HG02642 (cell line): ENCODE measurements around the gene FRMD8.

ENCODE experiments used
- ATAC-seq: cut with Tn5 transposase; IDR thresholded peaks from one replicate; pipeline ENCODE4 v1.9.1; 2021; ENCODE audit warnings: mild to moderate bottlenecking; ENCODE audit not compliant: unreplicated experiment, poor library complexity

FRMD8 gene

DNA sequence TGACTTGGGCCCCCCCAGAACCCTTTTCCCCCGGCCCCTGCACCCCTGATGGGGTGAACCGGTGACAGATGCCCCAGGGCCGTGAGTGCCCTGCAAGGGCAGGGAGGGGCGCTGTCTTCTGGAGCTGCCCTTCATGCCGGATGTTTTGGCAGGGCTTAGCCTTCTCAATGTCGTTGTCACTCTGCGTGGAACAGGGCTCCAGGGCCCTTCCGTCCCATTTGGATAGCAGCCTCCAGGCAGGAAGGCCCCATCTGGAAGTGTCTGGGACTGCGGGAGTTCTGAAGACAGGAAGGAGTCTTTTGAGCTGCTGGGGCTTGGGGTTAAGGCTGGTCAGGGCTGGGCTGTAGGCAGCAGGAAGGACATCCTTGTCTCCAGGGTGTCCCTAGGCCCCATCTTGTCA is 4.6 kb downstream of the FRMD8 start:
- no peak for ATAC-seq

DNA sequence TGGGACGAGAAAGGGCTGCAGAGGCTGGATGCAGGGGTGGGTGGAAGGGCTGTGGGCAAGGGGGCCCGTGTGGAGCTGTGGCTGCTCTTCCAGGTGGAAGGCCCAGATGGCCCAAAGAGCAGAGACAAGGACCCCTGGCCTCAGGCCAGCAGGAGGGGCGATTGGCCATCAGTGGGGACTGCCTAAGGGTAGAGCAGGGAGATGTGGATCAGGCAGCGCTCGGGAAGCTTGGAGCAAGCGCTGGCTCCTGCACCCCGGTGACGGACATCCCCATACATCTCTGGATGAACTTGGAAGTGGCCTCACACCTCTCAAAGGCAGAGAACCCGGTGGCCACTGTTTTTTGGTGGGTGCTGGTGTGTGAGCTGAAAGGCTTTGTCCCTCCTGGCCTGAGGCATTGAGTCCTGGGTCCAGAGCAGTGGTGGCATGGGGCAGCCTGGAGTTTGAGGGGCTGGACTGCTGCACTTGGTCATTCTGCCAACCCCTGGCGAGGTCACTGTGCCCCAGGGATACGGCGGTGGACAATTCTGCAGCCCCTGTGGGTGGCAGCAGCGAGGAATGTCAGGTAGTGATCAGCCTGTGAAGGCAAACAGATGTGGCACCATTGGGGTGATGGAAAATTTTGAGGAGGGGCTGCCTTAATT is 5.9 kb downstream of the FRMD8 start:
- no peak for ATAC-seq

DNA sequence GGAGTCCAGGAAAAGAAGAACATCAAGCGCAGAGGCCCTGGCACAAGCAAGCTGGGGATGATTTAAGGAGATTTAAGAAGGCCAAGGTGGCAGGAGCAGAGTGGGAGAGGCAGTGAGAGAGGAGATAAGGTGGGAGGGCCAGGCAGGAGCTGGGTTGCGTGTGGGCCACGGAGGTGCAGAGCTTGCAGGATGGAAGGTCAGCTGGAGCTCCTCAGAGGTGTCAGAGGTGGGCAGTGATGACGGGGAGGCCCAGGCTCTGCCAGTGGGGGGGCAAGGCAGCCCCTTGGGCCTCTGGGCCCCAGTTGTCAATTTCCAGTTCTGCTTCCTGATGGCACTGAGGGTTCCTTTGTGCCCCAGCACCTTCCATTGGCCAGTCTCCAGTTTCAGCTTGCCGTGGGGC is 6.5 kb downstream of the FRMD8 start:
- no peak for ATAC-seq

DNA sequence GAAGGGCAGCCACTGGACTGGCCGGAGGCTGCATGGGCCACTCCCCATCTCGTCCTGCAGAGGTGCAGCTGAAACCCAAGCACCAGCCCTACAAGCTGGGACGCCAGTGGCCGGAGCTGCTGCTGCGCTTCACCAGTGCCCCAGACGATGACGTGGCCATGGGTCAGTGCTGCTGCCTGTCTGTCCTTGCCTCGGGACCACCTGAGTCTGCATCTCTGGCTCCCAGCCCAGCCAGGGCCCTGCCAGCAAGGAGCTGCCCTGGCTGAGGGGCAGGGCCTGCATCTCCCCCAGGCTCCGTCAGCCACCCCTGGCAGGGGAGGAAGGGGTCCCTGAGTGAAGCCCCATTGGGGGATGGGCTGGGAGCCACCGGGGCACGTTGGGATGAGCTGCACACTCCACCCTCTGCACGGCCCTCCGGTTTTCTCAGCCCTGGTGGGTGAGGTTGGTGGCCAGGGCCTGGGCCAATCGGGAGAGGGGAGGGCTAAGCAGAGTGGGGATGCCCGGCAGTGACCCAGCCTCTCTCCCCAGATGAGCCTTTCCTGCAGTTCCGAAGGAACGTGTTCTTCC is 7.2 kb downstream of the FRMD8 start:
- no peak for ATAC-seq

DNA sequence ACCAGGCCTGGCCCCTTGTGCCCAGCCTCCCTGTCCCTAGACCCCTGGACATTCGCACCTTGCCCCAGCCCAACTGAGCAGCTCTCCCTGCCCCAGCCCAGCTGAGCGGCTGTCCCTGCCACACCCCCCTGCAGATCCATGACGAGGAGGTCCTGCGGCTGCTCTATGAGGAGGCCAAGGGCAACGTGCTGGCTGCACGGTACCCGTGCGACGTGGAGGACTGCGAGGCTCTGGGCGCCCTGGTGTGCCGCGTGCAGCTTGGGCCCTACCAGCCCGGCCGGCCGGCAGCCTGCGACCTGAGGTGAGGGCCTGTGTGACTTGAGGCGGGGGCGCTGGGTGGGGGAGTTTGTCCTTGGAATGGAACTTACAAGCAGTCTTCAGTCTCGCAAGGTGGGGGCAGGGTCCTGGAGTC is 7.7 kb downstream of the FRMD8 start:
- no peak for ATAC-seq

DNA sequence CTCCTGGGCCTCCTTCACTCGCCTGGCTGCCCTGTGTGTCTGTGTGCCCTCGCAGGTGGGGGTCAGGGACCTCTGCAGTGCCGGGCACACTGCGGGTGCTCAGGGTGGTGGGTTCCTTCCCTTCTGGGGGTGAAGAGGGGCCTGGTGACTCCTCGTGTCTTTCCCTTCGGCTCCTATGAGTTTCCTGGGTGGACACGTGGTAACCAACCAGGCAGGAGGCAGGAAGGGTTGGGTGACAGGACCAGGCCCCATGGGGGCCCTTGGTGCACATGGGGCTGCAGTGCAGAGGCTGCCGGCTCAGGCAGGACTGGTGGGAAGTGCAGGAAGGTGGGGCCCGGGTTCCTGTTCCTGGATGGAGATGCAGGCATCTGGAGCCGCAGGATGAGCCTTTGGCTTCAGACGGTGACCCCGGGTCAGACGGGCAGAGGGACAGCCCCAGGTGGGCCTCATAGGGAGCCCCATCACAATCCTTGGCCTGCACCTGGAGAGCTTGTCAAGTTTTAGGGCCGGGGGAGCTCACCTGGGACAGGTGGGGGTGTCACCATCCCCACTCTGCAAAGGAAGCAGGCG is 9.6 kb downstream of the FRMD8 start:
- ATAC-seq = no peak

DNA sequence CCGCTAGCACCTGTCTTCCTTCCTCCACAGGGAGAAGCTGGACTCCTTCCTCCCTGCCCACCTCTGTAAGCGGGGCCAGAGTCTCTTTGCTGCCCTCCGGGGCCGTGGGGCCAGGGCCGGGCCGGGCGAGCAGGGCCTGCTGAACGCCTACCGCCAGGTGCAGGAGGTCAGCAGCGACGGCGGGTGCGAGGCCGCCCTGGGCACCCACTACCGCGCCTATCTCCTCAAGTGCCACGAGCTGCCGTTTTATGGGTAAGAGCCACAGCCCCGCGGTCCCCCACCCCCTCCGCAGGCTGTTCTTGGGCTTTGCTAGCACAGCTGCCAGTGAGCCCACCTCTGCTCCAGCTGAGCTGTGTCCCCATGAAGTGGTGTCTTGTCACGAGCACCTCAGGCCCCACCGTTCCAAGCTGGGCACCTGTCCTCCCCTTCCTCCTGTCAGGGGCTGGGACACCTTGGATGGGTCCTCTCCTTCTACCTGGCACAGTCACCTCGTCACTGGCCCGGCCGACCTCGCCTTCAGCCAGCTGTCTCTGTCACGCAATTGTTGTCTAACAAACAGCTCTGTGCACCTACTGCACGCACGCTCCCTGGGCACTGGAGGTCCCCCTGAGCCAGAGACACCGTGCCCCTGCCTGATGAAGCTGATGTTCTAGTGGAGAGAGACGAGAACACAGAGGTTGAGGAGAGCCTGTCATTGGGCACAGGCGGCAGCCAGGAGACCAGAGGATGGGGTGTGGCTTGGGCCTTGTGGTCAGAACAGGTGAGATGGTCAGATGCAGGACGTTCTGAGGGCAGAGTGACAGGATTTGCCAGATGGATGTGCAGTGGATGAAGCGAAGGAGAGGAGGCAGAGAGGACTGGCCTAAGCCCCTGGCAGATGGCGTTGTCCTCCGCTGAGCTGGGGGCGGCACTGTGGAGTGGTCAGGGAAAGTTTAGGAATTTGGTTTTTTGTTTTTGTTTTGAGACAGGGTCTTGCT is 10.6 kb downstream of the FRMD8 start:
- no peak for ATAC-seq

DNA sequence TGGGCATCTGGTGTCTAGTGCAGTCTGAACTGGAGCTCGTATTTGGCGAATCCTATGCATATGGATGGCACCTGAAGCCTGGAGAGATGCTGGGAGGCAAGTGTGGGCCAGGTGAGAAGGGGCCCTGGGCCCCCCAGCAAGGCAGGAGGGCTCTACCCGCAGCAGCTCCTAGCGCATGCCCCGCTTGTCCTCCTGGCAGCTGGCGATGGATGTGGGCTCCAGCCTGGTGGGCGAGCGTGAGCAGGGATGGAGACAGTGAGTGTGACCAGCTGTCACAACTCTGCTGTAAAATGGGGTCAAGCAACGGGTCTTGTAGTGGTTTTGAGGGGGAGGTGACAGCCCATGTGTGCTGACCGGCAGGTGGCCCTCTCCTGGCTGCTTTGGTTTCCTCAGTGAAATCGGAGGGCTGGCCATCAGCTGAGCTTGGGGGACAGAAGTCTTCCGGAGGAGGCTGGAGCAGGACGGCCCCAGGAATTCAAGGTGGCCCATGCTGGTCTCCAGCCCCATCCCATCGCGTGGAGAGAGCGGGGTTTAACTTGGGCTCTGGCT is 12.0 kb downstream of the FRMD8 start:
- no peak for ATAC-seq

DNA sequence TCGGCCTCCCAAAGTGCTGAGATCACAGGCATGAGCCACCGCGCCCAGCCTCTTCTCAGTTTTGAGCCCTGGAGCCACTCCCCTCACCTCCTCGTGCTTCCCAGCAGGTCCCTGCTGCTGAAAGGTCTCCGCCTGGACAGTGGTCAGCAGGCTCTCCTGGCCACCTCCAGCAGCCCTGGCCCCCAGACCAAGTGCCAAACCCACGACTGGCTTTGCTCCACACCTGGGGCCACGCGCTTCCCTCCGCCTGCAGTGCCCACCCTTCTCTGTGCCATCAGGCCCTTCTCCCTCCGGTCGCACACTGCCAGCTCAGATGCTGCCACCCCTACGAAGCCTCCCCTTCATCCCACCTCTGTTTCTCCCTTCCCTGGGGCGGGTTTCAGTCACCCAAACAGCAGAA is 12.8 kb downstream of the FRMD8 start:
- no peak for ATAC-seq

DNA sequence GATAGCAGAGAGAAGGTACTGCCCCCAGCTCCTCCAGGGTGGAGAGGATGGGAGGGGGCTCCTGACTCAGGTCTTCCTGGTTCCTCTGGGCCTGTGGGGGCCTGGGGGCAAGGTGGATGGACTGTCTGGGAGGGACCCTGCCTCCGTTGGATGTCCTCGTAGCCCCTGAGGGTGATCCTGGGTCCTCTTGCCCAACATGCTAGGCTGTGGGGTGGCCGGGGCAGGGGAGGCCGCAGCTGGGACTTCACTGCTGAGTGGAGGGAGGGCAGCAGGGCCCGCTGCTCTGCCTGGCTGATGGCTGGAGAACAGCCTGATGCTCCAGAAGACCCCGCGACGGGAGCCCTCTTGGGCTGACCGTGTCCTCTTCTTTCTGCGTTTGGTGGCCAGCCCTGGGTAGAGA is 13.4 kb downstream of the FRMD8 start:
- ATAC-seq = no peak

DNA sequence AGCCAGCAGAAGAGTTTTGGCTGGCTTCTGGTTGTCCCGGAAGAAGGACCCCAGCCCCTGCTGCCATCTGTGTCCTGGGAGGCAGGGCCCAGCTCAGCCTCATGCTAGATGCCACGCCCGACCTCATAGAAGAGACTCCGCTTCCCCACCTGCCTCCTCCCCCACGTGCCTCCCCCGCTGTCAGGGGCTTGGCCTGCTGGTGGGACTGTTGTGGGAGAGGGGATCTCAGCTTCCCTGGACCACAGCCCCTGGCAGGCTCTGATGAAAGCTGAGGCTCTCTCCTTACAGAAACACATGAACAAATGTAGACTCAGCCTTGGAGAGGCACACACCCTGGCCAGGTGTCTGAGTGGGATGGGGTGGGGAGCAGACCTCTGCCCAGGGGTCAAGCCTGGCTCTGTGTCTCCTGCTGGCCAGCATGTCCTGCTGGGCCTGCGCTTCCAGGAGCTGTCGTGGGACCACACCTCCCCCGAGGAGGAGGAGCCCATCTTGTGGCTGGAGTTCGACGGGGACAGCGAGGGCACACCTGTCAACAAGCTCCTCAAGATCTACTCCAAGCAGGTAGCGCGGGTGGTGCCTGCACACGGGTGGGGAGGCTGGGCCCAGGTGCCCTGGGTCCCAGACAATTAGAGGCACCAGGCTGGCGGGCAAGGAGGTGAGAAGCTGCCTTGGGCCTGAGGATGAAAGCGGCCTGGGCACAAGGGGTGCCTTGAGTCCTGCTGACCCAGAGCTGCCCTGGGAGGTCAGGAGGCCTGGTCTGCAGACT is 14.1 kb downstream of the FRMD8 start:
- no peak for ATAC-seq

DNA sequence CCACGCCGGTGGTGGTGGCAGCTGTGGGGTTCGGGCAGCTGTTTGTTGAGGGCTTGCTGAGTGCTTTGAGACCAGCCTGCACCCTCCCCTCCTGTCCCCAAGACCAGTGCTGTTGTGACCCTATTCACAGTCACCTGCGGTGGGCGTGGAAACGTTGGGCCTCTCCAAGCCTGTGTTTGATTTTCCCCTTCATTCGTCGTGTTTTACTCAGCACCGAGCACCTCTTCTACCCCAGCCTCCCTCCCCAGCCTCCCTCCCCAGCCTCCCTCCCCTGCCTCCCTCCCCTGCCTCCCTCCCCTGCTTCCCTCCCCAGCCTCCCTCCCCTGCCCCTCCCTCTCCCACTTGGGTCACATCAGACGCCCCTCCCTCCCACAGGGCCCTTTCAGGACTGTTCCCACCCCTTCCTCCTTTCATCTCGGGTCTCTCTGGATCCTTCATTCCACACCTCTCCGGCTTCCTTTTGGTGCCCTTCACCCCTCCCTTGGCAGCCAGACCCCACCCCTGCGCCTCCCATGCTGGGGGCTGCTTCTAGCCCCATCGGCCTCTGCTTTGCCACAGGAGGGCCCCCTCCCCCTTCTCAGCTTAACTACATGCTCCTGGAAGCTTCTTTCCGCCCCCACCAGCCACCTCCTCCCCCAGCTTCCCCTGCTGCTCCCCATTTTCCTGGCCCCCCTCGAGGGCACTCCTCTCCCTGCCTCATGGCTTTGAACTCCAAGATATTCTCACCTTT is 14.8 kb downstream of the FRMD8 start:
- ATAC-seq = no peak

DNA sequence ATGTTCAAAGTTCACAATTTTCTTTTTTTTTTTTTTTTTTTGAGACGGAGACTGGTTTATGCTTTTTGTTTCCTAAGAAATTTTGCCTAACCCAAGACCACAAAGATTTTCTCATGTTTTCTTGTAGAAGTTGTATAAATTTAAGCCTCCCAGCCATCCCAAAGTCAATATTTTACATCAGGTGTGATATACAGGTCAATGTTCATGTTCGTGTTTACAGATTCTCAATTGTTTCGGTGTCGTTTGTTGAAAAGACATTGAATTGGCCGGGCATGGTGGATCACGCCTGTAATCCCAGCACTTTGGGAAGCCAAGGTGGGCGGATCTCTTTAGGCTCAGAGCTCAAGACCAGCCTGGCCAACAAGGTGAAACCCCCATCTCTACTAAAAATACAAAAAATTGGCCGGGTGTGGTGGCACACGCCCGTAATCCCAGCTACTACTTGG is 15.4 kb downstream of the FRMD8 start:
- no peak for ATAC-seq

DNA sequence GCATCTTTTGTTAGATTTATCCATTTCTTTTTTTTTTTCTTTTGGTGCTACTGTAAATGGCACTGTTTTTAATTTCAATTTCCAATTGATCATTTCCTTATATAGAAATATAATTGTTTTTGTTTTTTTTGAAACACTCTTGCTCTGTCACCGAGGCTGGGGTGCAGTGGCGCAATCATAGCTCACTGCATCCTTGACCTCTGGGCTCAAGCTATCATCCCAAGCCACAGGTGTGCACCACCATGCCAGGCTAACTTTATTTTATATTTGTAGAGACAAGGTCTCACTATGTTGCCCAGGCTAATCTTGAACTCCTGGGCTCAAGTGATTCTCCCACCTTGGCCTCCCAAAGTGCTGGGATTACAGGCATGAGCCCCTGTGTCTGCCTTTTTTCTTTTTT is 16.4 kb downstream of the FRMD8 start:
- ATAC-seq = no peak

DNA sequence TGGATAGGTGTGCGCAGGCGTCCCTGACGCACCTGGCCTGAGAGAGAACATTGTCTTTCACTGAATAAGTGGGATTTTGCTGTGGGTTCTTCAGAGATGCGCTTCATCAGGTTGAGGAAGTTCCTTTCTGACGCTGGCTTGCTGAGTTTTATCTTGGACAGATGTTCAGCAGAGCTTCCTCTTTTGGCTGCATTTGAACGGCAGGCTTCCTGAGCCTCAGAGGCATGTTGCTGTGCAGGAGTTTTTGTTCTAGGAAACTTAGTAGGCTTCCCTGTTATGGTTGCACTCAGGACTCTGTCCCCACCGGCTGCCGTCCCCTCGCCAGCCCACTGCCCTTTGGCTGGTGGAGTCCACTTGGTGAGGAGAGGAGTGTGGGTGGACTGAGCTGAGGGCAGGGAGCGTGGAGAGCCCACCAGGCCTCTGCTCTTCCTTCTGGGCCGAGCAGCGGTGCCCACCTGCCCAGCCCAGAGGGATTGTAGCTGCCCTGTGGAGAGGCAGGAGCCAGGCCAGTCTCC is 17.2 kb downstream of the FRMD8 start:
- ATAC-seq = no peak

DNA sequence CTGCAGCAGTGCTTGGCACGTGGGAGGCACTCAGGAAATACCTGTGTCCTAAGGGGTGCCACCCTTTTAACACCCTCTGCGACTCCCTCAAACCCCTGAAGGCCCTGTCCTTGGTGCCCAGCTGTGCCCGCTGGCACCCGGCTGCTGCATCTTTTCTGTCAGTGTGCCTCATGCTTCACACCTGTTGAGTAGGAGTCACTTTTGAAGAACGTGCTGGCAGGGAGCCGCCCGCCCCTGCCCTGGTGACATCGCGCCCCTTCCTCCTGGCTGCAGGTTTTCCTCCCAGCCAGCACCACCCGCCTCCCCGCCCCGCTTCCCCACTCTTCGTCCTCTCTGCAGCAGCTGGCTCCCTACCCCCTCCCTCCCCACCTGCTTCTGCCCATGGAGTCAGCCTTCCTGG is 17.8 kb downstream of the FRMD8 start:
- ATAC-seq = no peak

DNA sequence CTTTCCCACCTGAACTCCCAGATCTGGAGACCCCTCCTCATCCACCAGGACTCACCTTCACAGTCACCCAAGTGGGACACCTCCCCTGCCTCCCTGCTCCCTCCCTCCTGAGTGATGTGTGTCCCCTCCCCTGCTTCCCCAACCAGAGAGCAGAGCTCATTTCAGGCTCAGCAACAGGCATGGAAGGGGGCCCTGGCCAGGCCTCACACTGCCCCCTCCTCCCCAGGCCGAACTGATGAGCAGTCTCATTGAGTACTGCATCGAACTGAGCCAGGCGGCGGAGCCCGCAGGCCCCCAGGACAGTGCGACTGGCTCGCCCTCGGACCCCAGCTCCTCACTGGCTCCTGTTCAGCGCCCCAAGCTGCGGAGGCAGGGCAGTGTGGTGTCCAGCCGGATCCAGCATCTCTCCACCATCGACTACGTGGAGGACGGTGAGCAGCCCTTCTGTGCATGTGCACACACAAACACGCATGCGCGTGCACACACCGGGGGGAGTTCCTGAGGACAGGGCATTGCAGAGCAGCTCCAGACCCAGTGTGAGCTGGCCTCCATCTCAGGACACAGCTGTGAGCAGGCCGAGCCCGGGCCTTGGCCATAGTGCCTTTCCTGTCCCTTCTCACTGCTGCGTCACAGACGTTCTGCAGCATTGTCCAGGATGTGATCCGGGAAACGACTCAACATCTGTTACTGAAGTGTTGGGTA is 18.4 kb downstream of the FRMD8 start:
- no peak for ATAC-seq

DNA sequence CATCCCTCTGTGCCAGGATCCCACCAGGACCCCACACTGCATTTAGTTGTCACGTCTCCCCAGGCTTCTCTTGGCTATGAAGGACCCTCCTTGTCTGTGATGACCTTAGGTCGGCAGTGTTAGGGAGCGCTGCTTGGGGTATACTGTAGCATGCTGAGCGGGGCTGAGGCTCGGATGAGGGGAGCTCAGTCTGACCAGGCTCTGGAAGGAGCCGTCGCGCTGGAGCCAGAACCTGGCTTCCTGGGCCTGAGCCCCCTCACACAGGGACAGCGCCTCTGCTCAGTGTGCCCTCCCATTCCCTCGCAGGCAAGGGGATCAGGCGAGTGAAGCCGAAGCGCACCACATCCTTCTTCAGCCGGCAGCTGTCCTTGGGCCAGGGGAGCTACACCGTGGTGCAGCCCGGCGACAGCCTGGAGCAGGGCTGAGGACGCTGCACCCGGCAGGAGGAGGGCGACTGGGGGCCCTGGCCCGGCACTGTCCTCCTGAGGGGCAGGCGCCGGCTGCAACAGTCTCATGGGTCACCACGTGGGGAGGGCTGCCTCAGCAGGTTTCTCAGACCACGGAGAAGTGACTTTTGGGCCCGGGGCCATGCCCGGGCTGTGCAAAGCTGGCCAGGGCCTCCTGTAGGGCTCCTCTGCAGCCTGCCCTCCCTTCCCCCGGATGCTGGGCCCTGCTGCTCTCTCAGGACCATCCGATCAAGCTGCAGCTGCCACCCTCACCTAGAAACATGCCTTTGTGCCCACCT is 24.7 kb downstream of the FRMD8 start:
- no peak for ATAC-seq
